Epithelial cell of esophagus (primary cell): ENCODE data around the gene FAM174A.

Experiments
- DNase-seq: peaks from one replicate; pipeline ENCODE4 v3.0.0; 2010; ENCODE audit warnings: low read depth
- H3K4me3 ChIP-seq: 2 replicates; pipeline ENCODE4 v1.5.1; 2011; ENCODE audit warnings: mild to moderate bottlenecking, low read length, control low read depth
- CTCF ChIP-seq: IDR thresholded peaks from 2 replicates; pipeline ENCODE4 v1.5.1; 2011; ENCODE audit warnings: low read depth, mild to moderate bottlenecking, low read length, control low read depth, inconsistent platforms; ENCODE audit not compliant: insufficient read depth; ENCODE audit errors: missing control alignments

FAM174A gene

GRCh38 chr5:100517301-100517974, 17.7 kb upstream of the FAM174A start:
- DNase-seq, result peak; percentile 86
- TF ChIP-seq CTCF, result peak; percentile 46
- no peak overlapping the region for H3K4me3 ChIP-seq

- no peak for DNase-seq
- TF ChIP-seq CTCF, result no peak
- H3K4me3 ChIP-seq, result no peak overlapping the region
Measured at GRCh38 chr5:100518377-100518776, 16.8 kb upstream of the FAM174A start.

GRCh38 chr5:100519075-100519474, 16.1 kb upstream of the FAM174A start:
- no peak for TF ChIP-seq CTCF
- no peak overlapping the region for H3K4me3 ChIP-seq
- DNase-seq, result no peak

GRCh38 chr5:100520348-100520747, 14.8 kb upstream of the FAM174A start:
- no peak for TF ChIP-seq CTCF
- H3K4me3 ChIP-seq, result no peak overlapping the region
- no peak for DNase-seq

- no peak for DNase-seq
- H3K4me3 ChIP-seq, result no peak overlapping the region
- no peak for TF ChIP-seq CTCF
Measured at GRCh38 chr5:100537946-100538345, 2.8 kb downstream of the FAM174A start.

- H3K4me3 ChIP-seq, result peak overlapping the region; percentile 11
- peak; percentile 89 for DNase-seq
- no peak for TF ChIP-seq CTCF
Measured at GRCh38 chr5:100539519-100539918, 4.3 kb downstream of the FAM174A start.

GRCh38 chr5:100542086-100542485, 6.9 kb downstream of the FAM174A start:
- peak; percentile 80 for DNase-seq
- H3K4me3 ChIP-seq, result no peak overlapping the region
- no peak for TF ChIP-seq CTCF
